ENCODE data around the gene FRY. TPM values are rescaled to one million over a fixed set of nuclear protein-coding genes. Genes with fewer than 3 reads are reported as not detected.

The FRY gene
- total and polyA plus RNA-seq, 10 of the 15 experiments (the other 5 are each of a cell fraction or from before 2014, with no cell fraction given): 0.18 to 1.4 (median 0.30) TPM

GRCh38 chr13:32040052-32040642 lies 8.6 kb downstream of the FRY start:
- CTCF ChIA-PET: interaction anchor here (0.6 to 1.9 kb wide), 3 partner anchors 12 to 247 kb away, joined by 3 to 12 read pairs (median 3); no protein-coding TSS in a partner anchor
- ATAC-seq (no peak), DNase-seq (ENCODE audit: low read depth, low spot score) (no peak), FAIRE-seq (no peak)
- Histone ChIP-seq H4K20me1 (ENCODE audit: control insufficient read depth, insufficient read depth) (no peaks in the 10 kb centered on the region), H3K4me3 (no peak overlapping the region), H3K9ac (ENCODE audit: control insufficient read depth, insufficient read depth, low read length) (no peak overlapping the region), H3K79me2 (ENCODE audit: control insufficient read depth, insufficient read depth, low read length) (no peaks in the 10 kb centered on the region), H3K27me3 (replicated peaks in 1 of 2; ENCODE audit: control insufficient read depth in 2 of 2, insufficient read depth in 2 of 2, low read length in 1 of 2) (no peaks in the 10 kb centered on the region), H2AFZ (ENCODE audit: control insufficient read depth, low read depth, low read length) (no peak overlapping the region), H3K36me3 (ENCODE audit: control insufficient read depth in 2 of 2, insufficient read depth in 2 of 2, low read length in 1 of 2) (no peaks in the 10 kb centered on the region), H3K4me1 (ENCODE audit: control insufficient read depth, insufficient read depth, low read length) (peaks cover 4% of the 10 kb centered on the region; the same call in 1 of the 2 replicates), H3K27ac (ENCODE audit: control insufficient read depth, insufficient read depth) (no peak overlapping the region), H3K9me3 (replicated peaks; ENCODE audit: control insufficient read depth, insufficient read depth, low read length) (no peaks in the 10 kb centered on the region), H3K4me2 (ENCODE audit: control insufficient read depth, insufficient read depth) (no peak overlapping the region)
- POLR2A ChIA-PET: no interaction called here
- BruUV-seq (replicated peaks): no TSS peak
- intact Hi-C loops (cut with micrococcal nuclease; ENCODE audit: unreplicated experiment) (no loop called here), in situ Hi-C loops (cut with MboI) (no loop called here)
- WGBS (ENCODE audit: insufficient coverage, insufficient replicate concordance, low lambda C conversion rate, missing lambda C conversion rate): 93% methylated on average over 3 of the region's 3 CpGs
- SMC1A ChIA-PET (ENCODE audit: uncharacterized antibody, unreplicated experiment): interaction anchor here (3.7 kb wide), 1 partner anchor 9 kb away, joined by 11 read pairs; the partner anchor contains the start of gene FRY
- RAD21 ChIA-PET (ENCODE audit: unreplicated experiment): interaction anchor here (1.5 kb wide), 1 partner anchor 130 kb away, joined by 3 read pairs; no protein-coding TSS in a partner anchor
- no peak for TF ChIP-seq ZBTB40 (IDR thresholded peaks at IDR 0.05; ENCODE audit: borderline replicate concordance)
- no peak for TF ChIP-seq RAD51 (IDR thresholded peaks at IDR 0.05)
- TF ChIP-seq USF1 (IDR thresholded peaks at IDR 0.05; ENCODE audit: borderline replicate concordance, extremely low read length, insufficient read depth, low read depth, low read length): no peak
- TF ChIP-seq KDM1A (IDR thresholded peaks at IDR 0.05; ENCODE audit: borderline replicate concordance): no peak
- TF ChIP-seq EGR1 (IDR thresholded peaks at IDR 0.05; ENCODE audit: borderline replicate concordance in 1 of 2, low read depth in 2 of 2, low read length in 2 of 2): no peak
- no peak for TF ChIP-seq FOS (IDR thresholded peaks at IDR 0.05; ENCODE audit: borderline replicate concordance, extremely low read depth, insufficient read length)
- no peak for TF ChIP-seq YBX1 (IDR thresholded peaks at IDR 0.05)
- TF ChIP-seq IKZF2 (IDR thresholded peaks at IDR 0.05): no peak
- no peak for TF ChIP-seq CTCF (IDR thresholded peaks at IDR 0.05 in 2 of 3, conservative IDR thresholded peaks at IDR 0.05 in 1 of 3; ENCODE audit: control insufficient read depth in 2 of 3, extremely low read depth in 1 of 3, insufficient read depth in 1 of 3, low read depth in 3 of 3, low read length in 3 of 3)
- no peak for TF ChIP-seq NR2C2 (IDR thresholded peaks at IDR 0.05; ENCODE audit: borderline replicate concordance, control insufficient read depth, insufficient read length, low read depth)
- no peak for TF ChIP-seq TCF7 (IDR thresholded peaks at IDR 0.05; ENCODE audit: borderline replicate concordance)
- no peak for TF ChIP-seq ELK1 (IDR thresholded peaks at IDR 0.05; ENCODE audit: low read depth, low read length)
- TF ChIP-seq POU2F2 (IDR thresholded peaks at IDR 0.05; ENCODE audit: borderline replicate concordance, low read depth, low read length): no peak
- TF ChIP-seq HCFC1 (IDR thresholded peaks at IDR 0.05; ENCODE audit: low read length): no peak
- TF ChIP-seq HDAC2 (IDR thresholded peaks at IDR 0.05): no peak
- no peak for TF ChIP-seq ZNF274 (IDR thresholded peaks at IDR 0.05; ENCODE audit: insufficient read depth, insufficient read length)
- TF ChIP-seq MTA3 (IDR thresholded peaks at IDR 0.05; ENCODE audit: borderline replicate concordance, low read length): no peak
